Heart right ventricle (tissue), 16 donors: ENCODE data around the gene MTCL3.

ENCODE experiments used
- ATAC-seq, 8 donors: fragments of 200-7000 bp; cut with Tn5 transposase; one replicate each; pipeline ENCODE4 v1.9.1; 2020; ENCODE audit warnings: mild to moderate bottlenecking in 8 of 8, moderate library complexity in 8 of 8, moderate number of reproducible peaks in 1 of 8
- DNase-seq, 2 donors: peaks; one replicate each; pipeline ENCODE4 v3.0.0-alpha.2; 2020
- H3K27ac ChIP-seq, 10 donors: fragments of 200-600 bp; sonication (generic) in 2 of 10; one replicate each; pipeline versions ENCODE4 v1.5.0 to v1.8.0; 2020 to 2022; ENCODE audit warnings: mild to moderate bottlenecking in 3 of 10
- H3K27me3 ChIP-seq, 7 donors: fragments of 200-600 bp; one replicate each; pipeline ENCODE4 v1.8.0; 2021 to 2022; ENCODE audit warnings: mild to moderate bottlenecking in 2 of 7
- H3K36me3 ChIP-seq, 9 donors: fragments of 200-600 bp; sonication (generic) in 1 of 9; one replicate each; pipeline versions ENCODE4 v1.5.0 to v1.8.0; 2020 to 2022; ENCODE audit warnings: mild to moderate bottlenecking in 2 of 9
- H3K4me1 ChIP-seq, 9 donors: fragments of 200-600 bp; sonication (generic) in 1 of 9; one replicate each; pipeline versions ENCODE4 v1.5.0 to v1.8.0; 2020 to 2022; ENCODE audit warnings: mild to moderate bottlenecking in 4 of 9
- H3K4me3 ChIP-seq, 10 donors: fragments of 200-600 bp; sonication (generic) in 2 of 10; one replicate each; pipeline versions ENCODE4 v1.5.0 to v1.8.0; 2020 to 2022; ENCODE audit warnings: mild to moderate bottlenecking in 7 of 10, moderate library complexity in 2 of 10
- H3K9me3 ChIP-seq, 11 donors: fragments of 200-600 bp in 10 of 11; sonication (generic) in 2 of 11; one replicate each; pipeline versions ENCODE4 v1.5.0 to v1.8.0; 2013 to 2022; ENCODE audit warnings: mild to moderate bottlenecking in 2 of 11, control low read depth in 1 of 11, moderate library complexity in 1 of 11
- CTCF ChIP-seq, 9 donors: fragments of 200-600 bp; sonication (generic) in 2 of 9; IDR thresholded peaks; one replicate each; pipeline versions ENCODE4 v1.5.0 to v1.8.0; 2021 to 2022; ENCODE audit warnings: antibody characterized with exemption in 9 of 9, mild to moderate bottlenecking in 5 of 9, moderate library complexity in 1 of 9
- WGBS, 2 donors: extraction: QIAGEN DNeasy Blood & Tissue Kit; methylation state at CpG; one replicate each; pipeline ENCODE4 v1.1.7; 2013; ENCODE audit warnings: inconsistent platforms in 1 of 2; 5-methylcytosine and 5-hydroxymethylcytosine counted together
- intact Hi-C, 10 donors: fragments of 100-400 bp; cut with DNase I; formaldehyde crosslinking; loops; one replicate each; pipeline versions ENCODE4 v1.11.1 to v1.14.2; 2022
- donor health status: Arrhythmogenic right ventricular cardiomyopathy.
- donor health status: ischemic (EF 13 %, LVEDD 7.1; RV severe dilation, severe dysfunction).
- donor health status: healthy with polysubstance abuse.
- donor health status: DM: no; HTN: yes; CAD: no.
- donor health status: DM: no; HTN: no; CAD: no.
- donor health status: ischemic (EF 25% LVEDD 6.9; RV normal size, moderate dysfunction).
- donor health status: ischemic (EF 25% LVEDD 5.7; RV mildly dilated, moderate dysfunction).
- donor health status: healthy.
- donor health status: DM: yes; HTN: yes; CAD: no.
- donor health status: Ischemic cardiomyopathy.
- donor health status: ischemic (EF 35%, LVEDD 5.7; RV mildly dilated, moderate dysfunction).
- donor health status: nonischemic (EF 11% LVEDD 7.7; RV severe dilation, severe dysfunction).
- donor health status: DM: yes; HTN: yes; CAD: no.
- donor health status: PGD.
- donor health status: ischemic (EF 29% LVEDD 5.4; RV normal size, mild dysfunction).
- donor health status: nonischemic (EF 23%, LVEDD 6.1; RV moderate dilation, normal function).

MTCL3 gene

GRCh38 chr6:127515794-127516661, 3.1 kb downstream of the MTCL3 start:
- H3K9me3 ChIP-seq = no peaks in the 10 kb centered on the region
- peak in 1 of 9 donors; percentile 8 for TF ChIP-seq CTCF (IDR thresholded peaks at IDR 0.05)
- peaks cover 0 to 48% (median 23%) of the 10 kb centered on the region in 9 donors for H3K4me1 ChIP-seq
- DNase-seq = peak; percentile 46 to 69
- 1% methylated on average over 53 to 76 of the region's 76 CpGs for WGBS, 2 donors
- H3K27me3 ChIP-seq = peaks cover 0 to 93% (median 80%) of the 10 kb centered on the region in 7 donors
- intact Hi-C loops = no loop called here
- H3K27ac ChIP-seq = peak overlapping the region in 2 of 10 donors; percentile 37 to 61
- H3K36me3 ChIP-seq = no peaks in the 10 kb centered on the region
- peak; percentile 83 to 93 (median 88) for ATAC-seq
- peak overlapping the region; percentile 49 to 78 (median 64) for H3K4me3 ChIP-seq

GRCh38 chr6:127515234-127515793, 3.8 kb downstream of the MTCL3 start:
- peak overlapping the region; percentile 49 to 78 (median 64) for H3K4me3 ChIP-seq
- intact Hi-C loops = no loop called here
- peak overlapping the region in 2 of 10 donors; percentile 37 to 61 for H3K27ac ChIP-seq
- 1% methylated on average over 37 to 38 of the region's 38 CpGs for WGBS, 2 donors
- no peak for TF ChIP-seq CTCF (IDR thresholded peaks at IDR 0.05)
- peaks cover 0 to under 1% (median 0%) of the 10 kb centered on the region in 9 donors for H3K36me3 ChIP-seq
- DNase-seq (no peak), ATAC-seq (peak in 3 of 8 donors; percentile 6 to 22 (median 12))
- no peaks in the 10 kb centered on the region for H3K9me3 ChIP-seq
- H3K4me1 ChIP-seq = peaks cover 0 to 48% (median 23%) of the 10 kb centered on the region in 9 donors
- H3K27me3 ChIP-seq = peaks cover 0 to 86% (median 73%) of the 10 kb centered on the region in 7 donors

- DNase-seq = peak; percentile 19 to 42
- intact Hi-C loops = no loop called here
- WGBS, 2 donors = 1 to 2% methylated on average over 32 of the region's 32 CpGs
Observed at GRCh38 chr6:127514773-127515227, 4.3 kb downstream of the MTCL3 start.

More at GRCh38 chr6:127514773-127515227, 4.3 kb downstream of the MTCL3 start:
- H3K36me3 ChIP-seq = peaks cover 0 to 5% (median 0%) of the 10 kb centered on the region in 9 donors
- TF ChIP-seq CTCF (IDR thresholded peaks at IDR 0.05) = no peak
- H3K27ac ChIP-seq = peak overlapping the region in 1 of 10 donors; percentile 61
- H3K4me1 ChIP-seq = peaks cover 0 to 48% (median 23%) of the 10 kb centered on the region in 9 donors
- peak overlapping the region in 9 of 10 donors; percentile 49 to 71 (median 63) for H3K4me3 ChIP-seq
- peaks cover 0 to 81% (median 68%) of the 10 kb centered on the region in 7 donors for H3K27me3 ChIP-seq
- peak in 4 of 8 donors; percentile 24 to 41 (median 36) for ATAC-seq
- H3K9me3 ChIP-seq = peaks cover 0 to 4% (median 0%) of the 10 kb centered on the region in 11 donors
